Measurements from ENCODE around the gene HOXC10. TPM values are rescaled to one million over a fixed set of nuclear protein-coding genes. Genes with fewer than 3 reads are reported as not detected.

Gene HOXC10
- not detected in 2 replicates for total RNA-seq

GRCh38 chr12:53984901-53985691, at the start of gene HOXC10:
Gene HOXC10, plus strand, starts transcription at chr12:53985146. Its CDS starts 114 bp downstream, at chr12:53985260.

GRCh38 chr12:53938326-53939140, 46.4 kb upstream of the HOXC10 start, which contains the start of gene HOXC13:
Gene HOXC13, plus strand, starts transcription at chr12:53938831. Its CDS starts 76 bp downstream, at chr12:53938907.

GRCh38 chr12:53954694-53955035, 30.3 kb upstream of the HOXC10 start, which contains the start of gene HOXC12:
Gene HOXC12, plus strand, starts transcription at chr12:53954903. Its CDS starts 27 bp downstream, at chr12:53954930.

GRCh38 chr12:53972722-53973235, 12.2 kb upstream of the HOXC10 start, which contains the start of gene HOXC11:
Gene HOXC11, plus strand, starts transcription at chr12:53973126. Its CDS starts 116 bp downstream, at chr12:53973242.

GRCh38 chr12:53974084-53975063, 10.6 kb upstream of the HOXC10 start, which contains the start of gene HOTAIR:
Gene HOTAIR, minus strand, starts transcription at chr12:53974954.

GRCh38 chr12:54000116-54001114, 15.5 kb downstream of the HOXC10 start, which contains the start of gene HOXC9:
Gene HOXC9, plus strand, starts transcription at chr12:54000161. Its CDS starts 28 bp downstream, at chr12:54000189.

GRCh38 chr12:54028314-54029201, 43.6 kb downstream of the HOXC10 start, which contains the start of gene HOXC6:
Gene HOXC6, plus strand, starts transcription at chr12:54028440. Its CDS starts 82 bp downstream, at chr12:54028522.

GRCh38 chr12:54032627-54033100, 47.7 kb downstream of the HOXC10 start, which contains the start of gene HOXC5:
Gene HOXC5, plus strand, starts transcription at chr12:54033050. Its CDS starts 73 bp downstream, at chr12:54033123.

Other genes starting within 250 kb of the HOXC10 start
- not detected in 2 replicates for gene CISTR, start 233.2 kb upstream of the HOXC10 start, total RNA-seq
- not detected in 2 replicates for gene HOXC13, start 46.3 kb upstream of the HOXC10 start, total RNA-seq
- gene HOXC12, start 30.2 kb upstream of the HOXC10 start, total RNA-seq: not detected in 2 replicates
- gene HOXC11, start 12.0 kb upstream of the HOXC10 start, total RNA-seq: not detected in 2 replicates
- not detected in 2 replicates for gene HOTAIR, start 10.2 kb upstream of the HOXC10 start, total RNA-seq
- not detected in 2 replicates for gene HOXC9, start 15.0 kb downstream of the HOXC10 start, total RNA-seq
- not detected in 2 replicates for gene HOXC8, start 23.8 kb downstream of the HOXC10 start, total RNA-seq
- gene HOXC6, start 43.3 kb downstream of the HOXC10 start, total RNA-seq: not detected in 2 replicates
- not detected in 2 replicates for gene HOXC5, start 47.9 kb downstream of the HOXC10 start, total RNA-seq
- gene HOXC4, start 68.7 kb downstream of the HOXC10 start, total RNA-seq: 0.05 TPM in 1 of 2 replicates, not detected in the other
- 20.4 and 26.6 TPM in 2 replicates for gene SMUG1, start 203.8 kb downstream of the HOXC10 start, total RNA-seq

Data from cardiac ventricle fibroblast (primary cell).